Measurements from ENCODE around the gene MRPS10.
A peak's percentile ranks its signal among the peaks of the same experiment; 100 is the strongest.

The MRPS10 gene

DNA sequence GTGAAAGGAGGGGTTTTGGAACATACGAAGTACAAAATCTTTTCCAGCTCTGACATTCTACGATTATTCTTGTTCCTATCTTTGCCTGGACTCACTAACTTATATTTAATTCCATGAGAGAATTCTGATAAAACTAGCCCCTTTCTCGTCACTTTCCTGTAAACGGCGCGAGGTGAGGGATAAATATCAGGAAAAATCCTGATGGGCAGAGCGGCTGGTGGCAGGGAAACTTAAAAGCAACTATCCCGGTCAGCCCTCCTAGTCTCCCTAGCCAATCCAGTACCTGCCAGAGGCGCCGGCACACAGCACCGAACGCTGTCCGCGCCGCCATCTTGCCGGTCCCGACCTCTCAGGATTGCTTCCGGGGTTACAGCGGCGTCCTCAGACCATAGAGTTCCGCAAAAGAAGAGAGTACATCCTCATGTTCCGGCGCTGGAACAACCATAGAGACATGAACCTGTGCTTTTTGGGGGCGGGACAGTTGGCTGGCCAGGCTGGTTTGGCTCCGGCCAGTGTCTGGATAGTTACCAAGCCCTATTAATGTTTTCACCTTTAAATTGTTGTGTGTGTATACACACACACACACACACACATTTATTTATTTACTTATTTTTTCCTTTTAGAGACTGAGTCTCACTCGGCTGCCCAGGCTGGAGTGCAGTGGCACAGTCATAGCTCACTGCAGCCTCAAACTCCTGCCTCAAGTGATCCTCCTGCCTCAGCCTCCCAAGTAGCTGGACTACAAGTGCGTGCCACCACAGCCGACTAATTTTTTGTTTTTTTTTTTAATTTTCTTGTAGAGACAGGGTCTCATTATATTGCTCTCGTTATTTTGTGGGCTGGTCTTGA lies at the start of gene MRPS10:
Gene MRPS10 (minus strand): TSS at position 343 of the 849 bp plus-strand sequence. CDS start 12 bp downstream, at position 331.
- DNase-seq, result peak; percentile 91

DNA sequence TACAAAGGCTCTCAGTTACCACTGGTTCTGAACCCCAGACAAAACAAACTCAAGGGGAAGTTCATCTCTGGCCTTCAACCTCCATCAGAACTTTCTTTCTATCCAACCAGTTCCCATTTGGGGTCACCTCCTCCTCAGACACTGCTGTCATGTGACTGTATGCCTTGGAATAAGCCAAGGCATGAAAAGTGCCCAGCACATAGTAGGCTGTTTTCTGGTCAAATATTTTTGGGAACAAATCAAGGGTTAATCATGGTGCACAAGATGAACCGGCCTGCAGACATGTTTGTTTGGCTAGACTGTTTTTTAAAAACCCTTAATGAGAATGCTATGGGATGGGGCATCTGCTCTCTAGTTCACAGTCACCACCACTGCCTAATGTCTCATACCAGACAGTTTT lies 48.9 kb upstream of the MRPS10 start:
- no peak for DNase-seq

DNA sequence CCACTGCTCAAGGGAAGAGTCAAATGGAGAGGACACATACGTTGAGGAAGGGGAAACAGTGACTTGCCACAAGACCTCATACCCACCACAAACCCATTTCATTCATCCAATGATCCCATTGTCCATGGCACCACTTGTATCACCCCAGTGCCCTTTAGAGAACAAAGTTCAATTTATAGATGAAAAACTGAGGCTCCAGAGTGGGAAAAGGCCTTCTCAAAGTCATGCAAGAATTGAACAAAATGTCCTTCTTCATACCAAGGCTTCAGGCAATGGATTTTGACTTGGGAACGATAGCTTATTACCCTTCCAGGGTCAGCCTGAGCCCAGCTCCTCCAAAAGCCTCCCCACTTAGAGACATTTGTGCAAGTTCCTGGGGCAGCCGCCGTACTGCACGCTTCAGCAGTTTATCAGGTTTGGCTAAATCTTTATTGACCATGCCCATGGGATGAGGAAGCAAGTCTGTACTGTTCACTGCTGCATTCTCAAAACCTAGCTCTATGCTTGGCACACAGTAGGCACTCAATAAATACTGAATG lies 47.3 kb upstream of the MRPS10 start:
- no peak for DNase-seq

DNA sequence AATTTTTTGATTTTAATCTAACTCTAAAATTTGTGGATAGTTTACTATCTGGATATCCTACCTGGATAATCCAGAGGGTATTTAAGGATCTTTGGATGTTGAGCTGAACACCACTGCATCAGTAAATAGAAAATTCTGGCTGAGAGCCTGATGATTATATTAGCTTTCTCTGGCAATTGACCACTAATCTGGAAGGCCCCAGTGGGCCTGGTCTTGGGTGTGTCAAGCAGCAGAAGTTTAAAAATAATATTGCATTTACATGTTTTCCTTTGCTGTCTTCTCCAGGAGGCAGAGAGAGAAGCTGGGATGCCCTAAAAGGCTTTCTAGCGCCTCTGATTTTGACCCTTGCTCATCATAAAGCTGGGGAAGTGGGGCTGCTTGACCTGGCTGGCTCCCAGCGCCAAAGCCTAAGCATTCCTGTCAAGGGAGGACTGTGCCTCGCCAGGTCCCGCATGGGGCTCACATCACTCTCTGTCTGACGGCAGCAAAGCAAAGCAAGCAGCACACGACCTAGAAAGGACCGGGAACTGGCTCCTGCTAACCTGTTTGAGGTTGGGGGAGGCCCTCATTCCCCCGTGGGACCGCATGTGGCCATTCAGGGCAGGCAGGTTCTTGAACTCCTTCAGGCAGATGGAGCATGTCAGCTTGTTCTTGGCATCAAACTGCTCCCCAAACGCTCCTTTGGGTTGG lies 46.6 kb upstream of the MRPS10 start:
- no peak for DNase-seq

DNA sequence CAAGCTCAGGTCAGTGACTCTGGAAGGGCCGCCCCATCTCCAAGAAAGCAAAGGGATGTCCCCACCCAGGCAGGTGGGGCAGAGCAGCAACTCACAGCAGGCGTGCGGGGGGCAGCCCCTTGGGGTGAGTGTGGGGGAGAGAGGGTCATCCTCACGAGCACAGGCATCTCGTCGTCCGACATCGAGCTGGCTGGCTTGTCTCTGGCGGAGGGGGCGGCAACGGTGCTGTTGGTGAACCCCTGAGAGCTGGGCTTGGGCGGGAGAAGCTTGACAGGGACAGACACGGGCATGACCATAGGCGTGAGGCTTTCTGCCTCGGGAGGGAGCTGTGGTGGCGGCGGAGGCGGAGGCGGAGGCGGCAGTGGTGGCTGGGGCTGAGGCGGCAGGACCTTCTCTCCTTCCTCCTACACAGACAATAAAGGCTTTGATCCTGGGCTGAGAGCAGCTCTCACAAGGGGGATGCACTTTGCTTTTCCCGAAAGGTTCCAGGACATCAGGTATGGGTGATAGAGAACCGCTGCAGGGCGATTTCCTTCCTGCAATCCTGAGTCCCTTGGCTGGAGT lies 45.6 kb upstream of the MRPS10 start:
- no peak for DNase-seq

DNA sequence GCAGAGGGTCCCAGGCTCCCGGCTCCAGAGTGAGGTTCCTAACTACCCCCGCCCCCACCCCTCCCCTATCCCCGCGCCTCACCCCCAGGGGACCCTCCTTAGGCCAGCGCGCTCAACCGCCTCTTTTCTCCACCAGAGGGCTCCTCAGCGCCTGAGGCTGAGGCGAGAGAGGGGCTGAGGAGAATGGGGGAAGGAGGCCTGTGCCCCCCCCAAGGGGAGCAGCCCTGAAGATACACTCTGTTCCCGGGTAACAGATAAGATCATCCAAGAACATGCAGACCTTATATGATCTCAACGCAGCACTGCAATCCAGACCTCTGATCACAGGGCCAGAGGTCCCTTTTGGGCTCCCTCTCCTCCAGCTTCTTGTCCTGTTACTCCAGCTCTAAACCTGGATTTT lies 43.3 kb upstream of the MRPS10 start:
- no peak for DNase-seq

DNA sequence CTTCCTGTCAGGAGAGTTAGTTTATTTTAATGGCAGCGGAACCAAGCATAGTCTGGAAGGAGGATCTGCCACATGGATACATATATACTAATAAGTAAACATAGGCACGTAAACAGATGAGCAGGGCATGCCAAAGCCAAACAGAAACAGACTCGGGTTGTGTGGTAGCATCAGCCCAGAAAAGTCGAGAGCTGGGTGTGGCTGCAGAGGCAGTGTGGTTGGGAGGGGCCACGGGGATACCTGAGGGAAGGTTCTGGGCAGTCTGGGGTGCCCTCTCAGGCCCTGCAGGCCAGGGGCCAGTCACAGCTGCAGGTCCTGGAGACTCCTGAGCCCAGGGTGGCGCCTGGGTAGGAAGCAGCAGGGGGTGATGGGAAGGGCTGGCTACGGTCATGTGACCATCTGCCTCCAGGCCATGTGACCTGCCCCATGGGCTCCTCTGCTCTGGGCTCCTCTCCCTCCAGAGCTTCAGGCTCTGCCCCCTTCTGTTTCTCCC lies 42.8 kb upstream of the MRPS10 start:
- DNase-seq, result no peak

DNA sequence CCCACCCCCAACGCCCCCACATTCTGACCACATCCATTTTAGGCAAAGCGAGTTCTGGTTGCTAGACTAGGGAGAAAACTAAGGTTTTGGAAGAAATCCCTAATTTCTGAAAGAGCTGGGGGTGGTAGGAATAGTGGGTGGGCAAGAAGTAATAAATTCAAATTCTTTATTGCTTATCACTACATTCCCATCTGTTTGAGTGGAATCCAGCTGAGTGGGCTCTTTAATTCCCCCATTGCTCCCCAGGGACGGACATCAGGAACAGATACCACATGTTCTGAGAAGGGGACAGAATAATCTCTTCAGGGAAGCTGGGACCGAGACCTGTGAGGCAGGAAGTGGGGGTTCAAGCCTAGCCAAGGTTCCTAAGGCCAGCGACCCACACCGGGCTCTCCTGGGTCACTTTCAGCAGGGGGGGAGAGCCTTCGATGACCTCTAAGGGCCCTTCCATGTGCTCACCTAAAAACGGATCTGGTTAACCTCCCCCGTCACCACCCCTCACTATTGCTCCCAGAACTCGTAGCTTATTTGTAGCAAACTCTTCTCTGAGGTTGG lies 42.3 kb upstream of the MRPS10 start:
- no peak for DNase-seq

DNA sequence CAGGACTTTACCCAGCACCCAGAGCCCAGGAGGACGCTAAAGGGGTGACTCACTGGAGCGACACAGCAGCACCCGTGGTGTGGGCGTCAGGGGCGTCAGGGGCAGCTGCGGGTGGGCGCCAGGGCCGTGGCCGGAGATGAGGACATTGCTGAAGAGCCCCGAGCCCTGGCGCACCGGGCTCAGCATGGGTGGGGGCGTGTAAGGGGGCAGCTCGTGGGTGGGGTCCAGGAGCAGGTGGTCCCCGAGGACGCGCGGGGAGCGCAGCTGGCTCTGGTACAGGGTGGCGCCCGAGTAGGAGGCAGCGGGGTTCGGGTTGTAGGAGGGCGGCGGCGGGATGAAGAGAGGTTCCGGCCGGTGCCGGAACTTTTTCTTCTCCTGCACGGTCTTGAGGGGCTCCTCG lies 41.6 kb upstream of the MRPS10 start:
- DNase-seq, result no peak

DNA sequence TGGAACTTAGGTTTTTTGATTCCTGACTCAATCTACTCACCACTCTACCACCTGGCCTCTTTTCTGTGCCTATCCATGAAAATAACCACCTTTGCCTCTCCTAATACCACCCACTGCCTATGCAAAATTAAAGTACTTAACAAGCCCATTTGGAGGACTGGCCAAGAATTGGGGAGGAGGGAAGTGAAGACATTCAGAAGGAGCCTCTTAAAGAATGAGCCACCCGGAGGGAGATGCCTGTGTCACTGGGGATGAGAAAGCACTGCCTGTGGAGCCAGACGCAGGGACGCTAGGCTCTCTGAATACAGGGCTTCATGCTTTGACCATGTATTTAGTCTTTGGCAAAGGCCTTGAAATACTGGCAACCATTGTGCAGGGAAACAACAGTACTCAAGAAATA lies 40.0 kb upstream of the MRPS10 start:
- DNase-seq, result no peak

DNA sequence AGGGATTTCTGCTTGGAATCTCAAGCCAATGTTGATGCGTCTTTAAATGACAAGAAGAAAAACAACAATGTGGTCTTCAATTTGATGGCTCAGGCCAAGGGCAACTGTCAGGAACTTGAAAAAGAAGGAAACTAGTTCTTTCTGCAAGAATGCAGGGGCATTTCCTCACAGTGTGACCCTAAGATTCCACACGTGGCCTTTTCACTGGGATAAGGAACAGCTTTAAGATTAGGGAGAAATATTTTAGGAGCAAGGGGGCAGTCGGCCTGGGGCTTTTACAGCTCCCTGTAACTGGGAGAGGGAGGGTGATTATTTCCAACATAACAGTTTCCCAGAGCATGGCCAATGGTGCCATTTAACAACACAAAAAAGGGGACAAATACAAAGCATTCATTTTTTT lies 39.4 kb upstream of the MRPS10 start:
- no peak for DNase-seq

DNA sequence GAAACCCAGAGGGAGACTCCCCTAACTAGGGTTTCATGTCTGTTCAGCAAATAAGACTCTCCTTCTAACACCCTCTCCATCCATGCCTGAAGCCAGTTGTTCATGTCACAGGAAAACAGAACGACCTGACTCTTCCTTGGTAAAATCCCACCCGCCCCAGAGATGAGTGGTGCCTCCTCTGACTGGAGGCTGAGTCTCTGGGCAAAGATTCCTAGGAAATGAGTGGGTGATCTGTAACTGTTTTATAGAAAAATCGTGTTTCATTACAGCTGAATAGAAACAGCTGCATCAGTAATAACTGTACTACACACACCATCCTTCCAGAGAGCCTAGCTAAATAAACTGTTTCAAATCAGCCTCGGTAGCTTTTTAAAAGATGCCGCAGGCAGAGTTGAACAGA lies 37.4 kb upstream of the MRPS10 start:
- no peak for DNase-seq

DNA sequence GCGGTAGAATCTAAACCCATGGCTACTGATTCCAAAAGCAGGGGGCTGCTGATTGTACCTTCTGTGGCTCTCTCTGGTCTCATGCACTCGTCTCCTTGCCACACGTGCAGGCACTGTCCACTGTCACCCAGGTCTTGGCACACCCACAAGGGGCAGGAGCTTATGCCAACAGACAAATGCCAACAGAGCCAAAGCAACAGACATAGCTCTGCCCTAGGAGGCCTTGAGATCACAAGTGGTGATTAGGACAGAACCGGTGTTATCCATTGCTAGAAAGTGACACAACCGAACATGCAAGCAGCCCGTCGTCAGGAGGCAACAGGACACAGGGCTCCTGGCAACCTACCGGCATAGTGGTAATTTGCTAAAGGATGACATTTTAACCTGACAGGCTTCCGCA lies 36.8 kb upstream of the MRPS10 start:
- no peak for DNase-seq

DNA sequence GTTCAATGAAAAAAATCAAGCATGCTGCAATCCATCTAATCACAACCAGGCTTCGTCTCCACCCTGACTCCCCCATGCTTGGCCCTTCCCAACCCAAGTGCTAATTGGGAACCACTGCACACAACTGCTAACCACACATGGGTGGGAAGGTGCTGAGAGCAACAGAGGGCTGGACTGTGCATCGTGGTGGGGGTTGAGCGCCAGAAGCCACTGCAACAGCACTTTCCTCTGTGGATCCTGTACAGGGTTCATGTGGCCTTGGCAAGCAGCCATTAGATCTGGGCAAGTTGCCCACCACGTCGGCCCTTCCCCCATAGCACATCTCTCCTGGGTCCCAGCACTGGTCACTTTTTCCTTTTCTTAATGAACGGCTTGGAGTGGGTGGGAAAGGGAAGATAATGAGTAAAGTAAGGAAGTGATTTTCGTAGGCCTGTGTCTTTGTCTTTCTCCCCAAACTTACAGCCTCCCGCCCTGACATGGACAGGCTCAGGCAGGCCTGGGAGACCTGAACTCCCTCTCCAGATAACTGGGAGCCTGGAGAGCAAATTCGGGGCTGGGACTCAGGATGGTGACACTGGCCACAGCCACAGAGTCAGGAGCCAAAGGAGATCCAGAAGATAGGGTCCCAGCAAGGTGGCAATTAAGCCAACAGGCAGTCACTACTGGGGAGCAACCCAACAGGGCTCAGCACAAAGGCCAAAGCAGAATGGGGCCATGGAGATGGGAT lies 34.4 kb upstream of the MRPS10 start:
- DNase-seq, result no peak

DNA sequence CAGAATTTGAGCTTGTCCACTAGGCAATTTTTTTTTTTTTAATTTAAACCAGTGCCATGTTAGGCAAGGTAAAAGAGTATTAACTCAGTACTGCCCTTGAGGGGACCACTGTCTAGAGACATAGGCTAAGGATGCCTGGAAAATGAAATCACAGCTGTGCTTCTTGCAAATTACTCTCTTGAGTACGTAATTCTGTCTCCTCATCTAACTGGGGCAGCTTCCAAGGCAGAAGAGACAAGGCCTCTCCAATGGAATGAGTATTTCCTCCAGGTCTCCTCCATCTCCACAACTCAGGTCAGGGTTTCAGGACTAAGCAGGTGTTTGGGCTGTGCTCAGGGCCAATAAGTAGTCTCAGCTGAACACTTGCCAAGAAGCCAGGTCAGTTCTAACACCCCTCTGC lies 33.8 kb upstream of the MRPS10 start:
- DNase-seq, result no peak

DNA sequence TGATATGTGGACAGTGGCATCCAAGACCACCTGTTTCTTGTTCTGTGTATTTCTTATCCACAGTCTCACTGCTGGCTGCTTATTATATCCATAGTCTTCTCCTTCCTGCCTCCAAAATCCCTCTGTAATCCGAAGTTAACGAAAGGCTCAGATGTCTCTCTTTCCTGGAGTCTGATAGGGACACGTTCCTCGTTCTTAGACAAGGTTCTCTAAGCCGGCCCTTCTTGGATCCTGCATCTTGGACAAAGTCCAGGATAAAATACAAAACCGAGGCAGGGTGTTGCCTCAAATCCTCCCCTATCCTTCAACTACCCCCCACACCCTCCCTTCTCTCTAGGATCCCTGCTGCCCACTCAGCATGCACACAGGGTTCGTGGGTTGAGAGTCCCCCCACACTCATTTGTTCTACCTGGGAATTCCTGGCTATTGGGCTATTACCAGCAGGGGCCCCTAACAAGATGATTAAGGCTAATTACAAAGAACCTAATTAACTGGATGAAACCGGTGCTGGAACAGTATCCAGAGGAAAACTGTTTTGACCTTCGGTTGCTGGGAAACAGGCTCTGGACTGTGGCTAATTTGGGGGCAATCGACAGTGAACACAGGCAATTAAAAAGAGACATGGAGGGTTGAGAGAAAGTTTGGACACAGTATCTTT lies 32.7 kb upstream of the MRPS10 start:
- no peak for DNase-seq

DNA sequence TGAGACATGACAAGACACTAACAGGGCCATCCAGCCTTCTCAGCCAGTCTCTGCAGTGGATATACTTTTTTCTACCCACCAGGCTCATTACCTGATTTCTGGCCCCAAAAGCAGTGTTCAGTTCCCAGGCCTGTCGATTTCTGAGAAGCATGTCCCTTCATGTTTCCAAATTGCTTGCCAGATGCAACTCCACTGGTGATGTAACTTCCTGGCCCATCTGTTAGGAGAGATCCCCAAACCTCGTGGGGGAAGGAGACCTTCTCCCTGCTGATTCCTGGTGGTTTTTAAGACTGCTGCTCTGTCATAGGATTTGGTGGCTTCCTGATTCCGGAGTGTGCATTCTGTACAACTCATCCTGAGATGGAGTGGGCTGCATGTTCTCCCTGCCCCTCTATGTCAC lies 31.6 kb upstream of the MRPS10 start:
- peak; percentile 18 for DNase-seq

DNA sequence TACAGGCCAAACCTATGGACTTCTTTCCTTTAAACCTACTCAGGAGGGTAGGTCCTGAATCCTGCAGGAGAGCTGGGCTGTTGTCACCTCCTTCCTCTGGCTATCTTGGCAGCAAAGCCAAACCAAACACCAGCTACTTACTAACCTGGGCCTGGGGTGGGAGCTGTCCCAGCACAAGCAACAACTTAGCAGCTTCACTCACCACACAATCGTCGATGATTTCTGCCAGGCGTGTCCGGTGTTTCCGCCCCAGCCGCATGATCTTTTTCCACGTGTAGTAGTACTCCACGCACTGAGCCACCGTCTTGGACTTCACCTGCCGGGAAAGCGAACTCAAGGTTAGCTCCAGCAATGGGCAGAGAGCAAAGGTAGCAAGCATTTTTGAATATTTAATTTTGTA lies 25.4 kb upstream of the MRPS10 start:
- DNase-seq, result no peak

DNA sequence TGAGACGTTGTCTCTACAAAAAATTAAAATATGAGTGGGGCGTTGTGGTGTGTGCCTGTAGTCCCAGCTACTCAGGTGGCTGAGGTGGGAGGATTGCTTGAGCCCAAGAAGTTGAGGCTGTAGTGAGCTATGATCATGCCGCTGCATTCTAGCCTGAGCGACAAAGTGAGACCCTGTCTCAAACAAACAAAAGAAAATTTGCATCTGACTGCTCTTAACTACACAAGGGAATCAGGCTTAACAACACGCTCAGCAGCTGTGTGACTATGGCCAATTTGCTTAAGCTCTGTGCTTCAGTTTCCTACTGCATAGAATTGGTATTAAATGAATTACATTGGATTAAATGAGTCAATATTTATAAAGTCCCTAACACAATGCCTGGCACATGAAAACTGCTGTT lies 24.3 kb upstream of the MRPS10 start:
- DNase-seq, result no peak

DNA sequence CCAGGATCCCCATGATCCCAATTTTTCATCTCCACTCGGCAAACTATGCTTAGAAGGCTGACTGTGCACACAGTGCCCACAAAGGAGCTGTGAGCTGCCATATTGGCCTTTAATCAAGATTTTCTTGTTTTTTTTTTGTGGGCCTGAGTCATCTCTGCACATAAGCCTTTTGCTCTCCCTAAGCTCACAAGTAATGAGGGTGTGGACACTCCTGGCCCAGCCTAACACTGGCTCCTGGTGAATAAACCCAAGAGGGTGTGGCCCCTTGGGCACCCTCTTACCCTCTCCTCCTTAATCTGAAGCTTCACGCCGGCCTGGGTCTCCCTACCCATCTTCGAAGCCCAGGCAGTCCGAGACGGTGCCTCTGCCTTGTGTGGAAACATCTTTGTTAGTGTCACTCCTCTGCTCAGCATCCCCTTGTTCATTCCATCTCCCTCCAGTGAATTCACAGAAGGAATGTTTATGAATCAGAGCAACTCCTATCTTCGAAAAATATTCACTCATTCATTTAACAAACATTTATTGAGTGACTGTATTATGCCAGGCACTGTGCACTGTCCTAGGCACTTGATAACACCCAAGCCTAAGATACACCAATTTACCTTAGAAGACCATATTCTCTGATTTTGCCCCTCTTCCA lies 22.2 kb upstream of the MRPS10 start:
- DNase-seq, result no peak

DNA sequence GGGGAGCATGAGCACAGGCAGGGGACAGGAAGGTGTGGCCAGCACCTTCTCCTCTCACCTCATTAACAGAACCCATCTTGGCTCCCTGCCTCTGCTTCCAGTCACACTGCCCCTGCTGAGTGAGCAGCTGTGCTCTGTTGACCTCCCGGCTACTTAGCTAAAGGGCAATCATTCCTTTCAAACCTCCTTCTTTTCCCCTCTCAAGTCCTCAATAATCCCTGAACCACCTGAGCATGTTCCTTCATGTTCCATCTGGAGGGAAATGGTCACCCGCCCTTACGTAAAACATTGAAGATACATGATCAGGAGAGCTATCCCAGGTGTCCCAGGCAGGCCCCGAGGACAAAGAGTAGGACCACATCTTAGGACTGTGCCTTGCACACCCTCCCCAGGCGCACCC lies 21.7 kb upstream of the MRPS10 start:
- DNase-seq, result no peak

DNA sequence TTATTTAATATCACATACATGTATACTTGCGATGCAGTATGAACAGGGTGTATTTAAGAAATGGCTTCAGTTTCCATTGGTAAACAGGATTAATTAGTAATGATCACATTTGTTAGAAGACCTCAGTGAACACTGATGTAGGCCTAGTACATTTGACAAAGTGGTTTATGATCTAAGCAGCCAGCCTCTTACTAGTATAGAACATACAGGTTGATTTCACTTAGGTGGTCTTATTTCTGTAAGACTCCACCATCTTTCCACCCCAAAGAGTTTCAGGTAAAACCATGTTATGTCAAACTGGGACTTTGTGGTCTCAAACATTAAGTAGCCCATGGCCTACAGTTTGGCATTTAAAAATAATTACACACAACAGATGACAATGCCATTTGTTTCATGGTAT lies 20.2 kb upstream of the MRPS10 start:
- DNase-seq, result no peak

Measured in GF-D8 (cell line).